ENCODE results near the gene ETS1. TPM values are rescaled to one million over a fixed set of nuclear protein-coding genes. Genes with fewer than 3 reads are reported as not detected.

The ETS1 gene
- total and polyA plus RNA-seq, 2 experiments from 2014 or later: 25.6 to 52.6 TPM

DNA sequence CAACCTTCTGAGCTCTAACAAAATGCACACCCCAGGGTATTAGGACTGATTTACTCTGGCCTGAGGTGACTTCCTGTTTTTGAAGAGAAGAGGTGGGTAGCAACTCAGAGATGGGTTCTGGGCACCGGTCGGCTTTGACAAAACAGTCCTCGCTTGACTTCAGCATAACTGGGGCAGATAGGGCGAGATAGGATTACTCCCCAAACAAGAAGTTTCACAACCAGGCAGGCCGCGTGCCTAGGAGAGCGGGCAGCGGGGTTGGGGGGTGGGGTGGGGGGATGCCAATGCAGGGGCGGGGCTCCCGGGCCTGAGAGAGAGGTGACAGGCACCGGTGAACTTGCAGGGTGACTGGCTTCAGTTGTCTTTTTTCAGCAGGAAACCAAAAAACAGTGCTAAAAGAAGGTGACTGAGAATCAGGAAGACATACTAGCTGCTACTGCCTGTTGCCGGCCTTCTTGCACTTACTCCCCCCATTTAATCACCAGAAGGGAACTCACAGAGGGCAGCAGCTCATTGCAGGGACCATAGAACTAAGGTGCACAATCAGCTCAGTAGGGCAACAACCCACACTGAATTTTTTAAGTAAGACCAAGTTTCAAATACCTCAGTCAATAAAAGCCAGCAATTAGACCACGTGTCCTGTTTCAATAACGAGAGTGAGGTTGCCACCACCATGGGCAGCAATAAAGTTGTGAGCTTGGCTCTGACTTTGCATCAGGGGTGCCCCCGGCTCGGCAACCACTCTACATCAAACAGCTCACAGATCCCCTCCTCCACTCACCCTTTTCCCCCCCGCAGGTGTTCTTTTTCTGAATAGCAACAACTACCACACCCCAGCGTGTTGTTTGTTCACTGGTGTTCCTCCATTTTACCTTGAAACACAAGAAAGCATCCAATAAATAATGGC is 37.2 kb upstream of the ETS1 start (continued):
- TF ChIP-seq, protein P1, sequence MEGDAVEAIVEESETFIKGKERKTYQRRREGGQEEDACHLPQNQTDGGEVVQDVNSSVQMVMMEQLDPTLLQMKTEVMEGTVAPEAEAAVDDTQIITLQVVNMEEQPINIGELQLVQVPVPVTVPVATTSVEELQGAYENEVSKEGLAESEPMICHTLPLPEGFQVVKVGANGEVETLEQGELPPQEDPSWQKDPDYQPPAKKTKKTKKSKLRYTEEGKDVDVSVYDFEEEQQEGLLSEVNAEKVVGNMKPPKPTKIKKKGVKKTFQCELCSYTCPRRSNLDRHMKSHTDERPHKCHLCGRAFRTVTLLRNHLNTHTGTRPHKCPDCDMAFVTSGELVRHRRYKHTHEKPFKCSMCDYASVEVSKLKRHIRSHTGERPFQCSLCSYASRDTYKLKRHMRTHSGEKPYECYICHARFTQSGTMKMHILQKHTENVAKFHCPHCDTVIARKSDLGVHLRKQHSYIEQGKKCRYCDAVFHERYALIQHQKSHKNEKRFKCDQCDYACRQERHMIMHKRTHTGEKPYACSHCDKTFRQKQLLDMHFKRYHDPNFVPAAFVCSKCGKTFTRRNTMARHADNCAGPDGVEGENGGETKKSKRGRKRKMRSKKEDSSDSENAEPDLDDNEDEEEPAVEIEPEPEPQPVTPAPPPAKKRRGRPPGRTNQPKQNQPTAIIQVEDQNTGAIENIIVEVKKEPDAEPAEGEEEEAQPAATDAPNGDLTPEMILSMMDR (conservative IDR thresholded peaks at IDR 0.05; ENCODE audit: low read depth in 2 of 2): no peak
- TF ChIP-seq POLR2AphosphoS5 (IDR thresholded peaks at IDR 0.05; ENCODE audit: low read depth) (no peak), STAT1 (IDR thresholded peaks at IDR 0.05; ENCODE audit: unreplicated experiment) (no peak), ZNF114 (CRISPR knock-in tag; IDR thresholded peaks at IDR 0.05) (no peak)
- TF ChIP-seq, protein P2, sequence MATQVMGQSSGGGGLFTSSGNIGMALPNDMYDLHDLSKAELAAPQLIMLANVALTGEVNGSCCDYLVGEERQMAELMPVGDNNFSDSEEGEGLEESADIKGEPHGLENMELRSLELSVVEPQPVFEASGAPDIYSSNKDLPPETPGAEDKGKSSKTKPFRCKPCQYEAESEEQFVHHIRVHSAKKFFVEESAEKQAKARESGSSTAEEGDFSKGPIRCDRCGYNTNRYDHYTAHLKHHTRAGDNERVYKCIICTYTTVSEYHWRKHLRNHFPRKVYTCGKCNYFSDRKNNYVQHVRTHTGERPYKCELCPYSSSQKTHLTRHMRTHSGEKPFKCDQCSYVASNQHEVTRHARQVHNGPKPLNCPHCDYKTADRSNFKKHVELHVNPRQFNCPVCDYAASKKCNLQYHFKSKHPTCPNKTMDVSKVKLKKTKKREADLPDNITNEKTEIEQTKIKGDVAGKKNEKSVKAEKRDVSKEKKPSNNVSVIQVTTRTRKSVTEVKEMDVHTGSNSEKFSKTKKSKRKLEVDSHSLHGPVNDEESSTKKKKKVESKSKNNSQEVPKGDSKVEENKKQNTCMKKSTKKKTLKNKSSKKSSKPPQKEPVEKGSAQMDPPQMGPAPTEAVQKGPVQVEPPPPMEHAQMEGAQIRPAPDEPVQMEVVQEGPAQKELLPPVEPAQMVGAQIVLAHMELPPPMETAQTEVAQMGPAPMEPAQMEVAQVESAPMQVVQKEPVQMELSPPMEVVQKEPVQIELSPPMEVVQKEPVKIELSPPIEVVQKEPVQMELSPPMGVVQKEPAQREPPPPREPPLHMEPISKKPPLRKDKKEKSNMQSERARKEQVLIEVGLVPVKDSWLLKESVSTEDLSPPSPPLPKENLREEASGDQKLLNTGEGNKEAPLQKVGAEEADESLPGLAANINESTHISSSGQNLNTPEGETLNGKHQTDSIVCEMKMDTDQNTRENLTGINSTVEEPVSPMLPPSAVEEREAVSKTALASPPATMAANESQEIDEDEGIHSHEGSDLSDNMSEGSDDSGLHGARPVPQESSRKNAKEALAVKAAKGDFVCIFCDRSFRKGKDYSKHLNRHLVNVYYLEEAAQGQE (IDR thresholded peaks at IDR 0.05; ENCODE audit: unreplicated experiment): no peak

DNA sequence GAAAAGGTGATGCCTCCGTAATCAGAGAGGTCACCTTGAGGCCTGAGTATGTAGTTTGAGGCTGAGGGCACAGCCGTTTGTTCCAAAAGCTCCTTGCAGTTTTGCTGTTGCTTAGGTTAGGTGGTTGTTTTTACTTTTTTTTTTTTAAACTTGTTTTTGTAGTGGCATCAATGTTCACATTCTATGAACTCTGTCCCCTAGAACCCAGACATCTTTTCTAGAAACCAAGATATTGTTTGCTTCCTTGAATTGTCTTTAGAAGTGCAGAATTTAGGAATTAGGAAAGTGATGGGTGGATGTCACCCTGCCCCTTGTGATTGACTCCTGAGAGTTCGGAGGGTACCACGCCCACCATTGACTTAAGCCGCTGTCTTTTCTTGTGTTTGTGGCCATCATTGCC is 35.7 kb upstream of the ETS1 start:
- Histone ChIP-seq H2AFZ (no peak overlapping the region), H3K4me2 (no peak overlapping the region), H3K9me2 (ENCODE audit: insufficient read depth) (no peaks in the 10 kb centered on the region), H4K20me1 (replicated peaks; ENCODE audit: insufficient read depth) (no peaks in the 10 kb centered on the region), H3K4me3 (no peak overlapping the region), H3K27ac (ENCODE audit: low read depth) (no peak overlapping the region), H3F3A (replicated peaks; ENCODE audit: low read depth) (no peaks in the 10 kb centered on the region), H3K36me3 (ENCODE audit: insufficient read depth) (no peaks in the 10 kb centered on the region), H3K27me3 (ENCODE audit: insufficient read depth) (no peaks in the 10 kb centered on the region), H3K4me1 (ENCODE audit: insufficient read depth) (peaks cover 38% of the 10 kb centered on the region), H3K79me2 (replicated peaks; ENCODE audit: insufficient read depth) (no peaks in the 10 kb centered on the region)
- peaks cover 17% of the 10 kb centered on the region for H3K27me3 Mint-ChIP-seq (ENCODE audit: insufficient read depth, low read depth, poor library complexity)
- no peak overlapping the region for H3K4me3 Mint-ChIP-seq
- DNase-seq (ENCODE audit: low spot score) (no peak), ATAC-seq (no peak)
- H3K4me1 Mint-ChIP-seq: peaks cover 40% of the 10 kb centered on the region
- H3K9me3 Mint-ChIP-seq: no peaks in the 10 kb centered on the region
- H3K36me3 Mint-ChIP-seq (ENCODE audit: low read depth): no peaks in the 10 kb centered on the region
- no peak overlapping the region for H3K27ac Mint-ChIP-seq
- TF ChIP-seq CREB1 (CRISPR knock-in tag; IDR thresholded peaks at IDR 0.05; ENCODE audit: low read depth) (no peak), ZNF114 (CRISPR knock-in tag; IDR thresholded peaks at IDR 0.05) (no peak), ZNF331 (CRISPR knock-in tag; IDR thresholded peaks at IDR 0.05; ENCODE audit: low read depth) (no peak), POLR2AphosphoS5 (IDR thresholded peaks at IDR 0.05; ENCODE audit: low read depth) (no peak)
- TF ChIP-seq, protein P2 (IDR thresholded peaks at IDR 0.05; ENCODE audit: unreplicated experiment): no peak
- TF ChIP-seq, protein P3, sequence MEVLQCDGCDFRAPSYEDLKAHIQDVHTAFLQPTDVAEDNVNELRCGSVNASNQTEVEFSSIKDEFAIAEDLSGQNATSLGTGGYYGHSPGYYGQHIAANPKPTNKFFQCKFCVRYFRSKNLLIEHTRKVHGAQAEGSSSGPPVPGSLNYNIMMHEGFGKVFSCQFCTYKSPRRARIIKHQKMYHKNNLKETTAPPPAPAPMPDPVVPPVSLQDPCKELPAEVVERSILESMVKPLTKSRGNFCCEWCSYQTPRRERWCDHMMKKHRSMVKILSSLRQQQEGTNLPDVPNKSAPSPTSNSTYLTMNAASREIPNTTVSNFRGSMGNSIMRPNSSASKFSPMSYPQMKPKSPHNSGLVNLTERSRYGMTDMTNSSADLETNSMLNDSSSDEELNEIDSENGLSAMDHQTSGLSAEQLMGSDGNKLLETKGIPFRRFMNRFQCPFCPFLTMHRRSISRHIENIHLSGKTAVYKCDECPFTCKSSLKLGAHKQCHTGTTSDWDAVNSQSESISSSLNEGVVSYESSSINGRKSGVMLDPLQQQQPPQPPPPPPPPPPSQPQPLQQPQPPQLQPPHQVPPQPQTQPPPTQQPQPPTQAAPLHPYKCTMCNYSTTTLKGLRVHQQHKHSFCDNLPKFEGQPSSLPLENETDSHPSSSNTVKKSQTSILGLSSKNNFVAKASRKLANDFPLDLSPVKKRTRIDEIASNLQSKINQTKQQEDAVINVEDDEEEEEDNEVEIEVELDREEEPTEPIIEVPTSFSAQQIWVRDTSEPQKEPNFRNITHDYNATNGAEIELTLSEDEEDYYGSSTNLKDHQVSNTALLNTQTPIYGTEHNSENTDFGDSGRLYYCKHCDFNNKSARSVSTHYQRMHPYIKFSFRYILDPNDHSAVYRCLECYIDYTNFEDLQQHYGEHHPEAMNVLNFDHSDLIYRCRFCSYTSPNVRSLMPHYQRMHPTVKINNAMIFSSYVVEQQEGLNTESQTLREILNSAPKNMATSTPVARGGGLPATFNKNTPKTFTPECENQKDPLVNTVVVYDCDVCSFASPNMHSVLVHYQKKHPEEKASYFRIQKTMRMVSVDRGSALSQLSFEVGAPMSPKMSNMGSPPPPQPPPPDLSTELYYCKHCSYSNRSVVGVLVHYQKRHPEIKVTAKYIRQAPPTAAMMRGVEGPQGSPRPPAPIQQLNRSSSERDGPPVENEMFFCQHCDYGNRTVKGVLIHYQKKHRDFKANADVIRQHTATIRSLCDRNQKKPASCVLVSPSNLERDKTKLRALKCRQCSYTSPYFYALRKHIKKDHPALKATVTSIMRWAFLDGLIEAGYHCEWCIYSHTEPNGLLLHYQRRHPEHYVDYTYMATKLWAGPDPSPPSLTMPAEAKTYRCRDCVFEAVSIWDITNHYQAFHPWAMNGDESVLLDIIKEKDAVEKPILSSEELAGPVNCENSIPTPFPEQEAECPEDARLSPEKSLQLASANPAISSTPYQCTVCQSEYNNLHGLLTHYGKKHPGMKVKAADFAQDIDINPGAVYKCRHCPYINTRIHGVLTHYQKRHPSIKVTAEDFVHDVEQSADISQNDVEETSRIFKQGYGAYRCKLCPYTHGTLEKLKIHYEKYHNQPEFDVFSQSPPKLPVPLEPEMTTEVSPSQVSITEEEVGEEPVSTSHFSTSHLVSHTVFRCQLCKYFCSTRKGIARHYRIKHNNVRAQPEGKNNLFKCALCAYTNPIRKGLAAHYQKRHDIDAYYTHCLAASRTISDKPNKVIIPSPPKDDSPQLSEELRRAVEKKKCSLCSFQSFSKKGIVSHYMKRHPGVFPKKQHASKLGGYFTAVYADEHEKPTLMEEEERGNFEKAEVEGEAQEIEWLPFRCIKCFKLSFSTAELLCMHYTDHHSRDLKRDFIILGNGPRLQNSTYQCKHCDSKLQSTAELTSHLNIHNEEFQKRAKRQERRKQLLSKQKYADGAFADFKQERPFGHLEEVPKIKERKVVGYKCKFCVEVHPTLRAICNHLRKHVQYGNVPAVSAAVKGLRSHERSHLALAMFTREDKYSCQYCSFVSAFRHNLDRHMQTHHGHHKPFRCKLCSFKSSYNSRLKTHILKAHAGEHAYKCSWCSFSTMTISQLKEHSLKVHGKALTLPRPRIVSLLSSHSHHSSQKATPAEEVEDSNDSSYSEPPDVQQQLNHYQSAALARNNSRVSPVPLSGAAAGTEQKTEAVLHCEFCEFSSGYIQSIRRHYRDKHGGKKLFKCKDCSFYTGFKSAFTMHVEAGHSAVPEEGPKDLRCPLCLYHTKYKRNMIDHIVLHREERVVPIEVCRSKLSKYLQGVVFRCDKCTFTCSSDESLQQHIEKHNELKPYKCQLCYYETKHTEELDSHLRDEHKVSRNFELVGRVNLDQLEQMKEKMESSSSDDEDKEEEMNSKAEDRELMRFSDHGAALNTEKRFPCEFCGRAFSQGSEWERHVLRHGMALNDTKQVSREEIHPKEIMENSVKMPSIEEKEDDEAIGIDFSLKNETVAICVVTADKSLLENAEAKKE (CRISPR knock-in tag; IDR thresholded peaks at IDR 0.05): no peak
